PFSK-1 (cell line): ENCODE measurements around the gene UBE2D2.

Experiments
- FOXP2 ChIP-seq: optimal IDR thresholded peaks from 2 replicates; pipeline ENCODE3; 2011; ENCODE audit warnings: borderline replicate concordance, control low read depth, inconsistent platforms; ENCODE audit not compliant: insufficient read depth; ENCODE audit errors: extremely low read length, extremely low read depth
- POLR2AphosphoS5 ChIP-seq: IDR thresholded peaks from 2 replicates; pipeline ENCODE4 v1.6.1; 2012; ENCODE audit warnings: low read depth, mild to moderate bottlenecking, control low read depth, low read length, moderate library complexity
- SIN3A ChIP-seq: IDR thresholded peaks from 2 replicates; pipeline ENCODE4 v1.6.1; 2012; ENCODE audit warnings: mild to moderate bottlenecking, low read length, moderate library complexity, borderline replicate concordance; ENCODE audit not compliant: insufficient read depth
- TAF1 ChIP-seq: IDR thresholded peaks from 2 replicates; pipeline ENCODE4 v1.6.1; 2012; ENCODE audit warnings: low read length, control low read depth, borderline replicate concordance; ENCODE audit not compliant: insufficient read depth
- TF ChIP-seq, protein P1 (sequence below), 2 experiments: IDR thresholded peaks; 2 replicates each; pipeline versions ENCODE4 v1.6.1 to v1.8.0; 2011 to 2012; ENCODE audit warnings: low read depth in 2 of 2, low read length in 2 of 2, control low read depth in 1 of 2, inconsistent platforms in 1 of 2, mild to moderate bottlenecking in 1 of 2, moderate library complexity in 1 of 2; ENCODE audit not compliant: insufficient read depth in 1 of 2

The UBE2D2 gene

DNA sequence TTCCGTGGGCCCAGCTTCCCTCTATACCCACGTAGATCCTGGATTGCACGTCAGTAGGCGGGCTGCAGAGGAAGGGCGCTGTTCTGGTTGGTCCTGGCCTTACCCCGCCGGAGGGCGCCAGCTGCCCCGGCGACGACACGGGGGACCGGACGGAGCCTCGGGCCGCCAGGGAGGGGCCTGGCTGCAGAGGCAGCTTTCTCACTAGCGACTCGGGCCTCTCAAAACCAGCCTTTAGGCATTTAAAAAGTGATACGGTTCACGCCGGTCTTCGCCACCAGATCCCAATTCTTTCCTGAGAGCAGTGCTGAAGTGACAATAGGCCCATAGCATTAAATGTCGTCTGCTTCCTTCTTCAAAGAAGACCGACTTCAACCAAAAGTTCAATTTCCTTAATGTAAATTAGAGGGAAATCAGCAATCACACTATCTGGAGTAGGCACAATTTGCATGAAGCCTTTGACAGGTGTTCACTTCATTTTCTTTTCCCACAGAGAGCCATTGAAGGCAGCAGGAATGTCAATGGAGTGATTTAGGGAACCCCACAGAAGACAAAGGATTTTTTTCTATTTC, 17.6 kb upstream of the UBE2D2 start:
- TF ChIP-seq POLR2AphosphoS5 (no peak), FOXP2 (no peak), TAF1 (no peak), SIN3A (no peak)
- TF ChIP-seq, protein P1, sequence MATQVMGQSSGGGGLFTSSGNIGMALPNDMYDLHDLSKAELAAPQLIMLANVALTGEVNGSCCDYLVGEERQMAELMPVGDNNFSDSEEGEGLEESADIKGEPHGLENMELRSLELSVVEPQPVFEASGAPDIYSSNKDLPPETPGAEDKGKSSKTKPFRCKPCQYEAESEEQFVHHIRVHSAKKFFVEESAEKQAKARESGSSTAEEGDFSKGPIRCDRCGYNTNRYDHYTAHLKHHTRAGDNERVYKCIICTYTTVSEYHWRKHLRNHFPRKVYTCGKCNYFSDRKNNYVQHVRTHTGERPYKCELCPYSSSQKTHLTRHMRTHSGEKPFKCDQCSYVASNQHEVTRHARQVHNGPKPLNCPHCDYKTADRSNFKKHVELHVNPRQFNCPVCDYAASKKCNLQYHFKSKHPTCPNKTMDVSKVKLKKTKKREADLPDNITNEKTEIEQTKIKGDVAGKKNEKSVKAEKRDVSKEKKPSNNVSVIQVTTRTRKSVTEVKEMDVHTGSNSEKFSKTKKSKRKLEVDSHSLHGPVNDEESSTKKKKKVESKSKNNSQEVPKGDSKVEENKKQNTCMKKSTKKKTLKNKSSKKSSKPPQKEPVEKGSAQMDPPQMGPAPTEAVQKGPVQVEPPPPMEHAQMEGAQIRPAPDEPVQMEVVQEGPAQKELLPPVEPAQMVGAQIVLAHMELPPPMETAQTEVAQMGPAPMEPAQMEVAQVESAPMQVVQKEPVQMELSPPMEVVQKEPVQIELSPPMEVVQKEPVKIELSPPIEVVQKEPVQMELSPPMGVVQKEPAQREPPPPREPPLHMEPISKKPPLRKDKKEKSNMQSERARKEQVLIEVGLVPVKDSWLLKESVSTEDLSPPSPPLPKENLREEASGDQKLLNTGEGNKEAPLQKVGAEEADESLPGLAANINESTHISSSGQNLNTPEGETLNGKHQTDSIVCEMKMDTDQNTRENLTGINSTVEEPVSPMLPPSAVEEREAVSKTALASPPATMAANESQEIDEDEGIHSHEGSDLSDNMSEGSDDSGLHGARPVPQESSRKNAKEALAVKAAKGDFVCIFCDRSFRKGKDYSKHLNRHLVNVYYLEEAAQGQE (IDR thresholded peaks at IDR 0.05; ENCODE audit: insufficient read depth in 1 of 2, low read depth in 2 of 2, low read length in 2 of 2) = no peak

DNA sequence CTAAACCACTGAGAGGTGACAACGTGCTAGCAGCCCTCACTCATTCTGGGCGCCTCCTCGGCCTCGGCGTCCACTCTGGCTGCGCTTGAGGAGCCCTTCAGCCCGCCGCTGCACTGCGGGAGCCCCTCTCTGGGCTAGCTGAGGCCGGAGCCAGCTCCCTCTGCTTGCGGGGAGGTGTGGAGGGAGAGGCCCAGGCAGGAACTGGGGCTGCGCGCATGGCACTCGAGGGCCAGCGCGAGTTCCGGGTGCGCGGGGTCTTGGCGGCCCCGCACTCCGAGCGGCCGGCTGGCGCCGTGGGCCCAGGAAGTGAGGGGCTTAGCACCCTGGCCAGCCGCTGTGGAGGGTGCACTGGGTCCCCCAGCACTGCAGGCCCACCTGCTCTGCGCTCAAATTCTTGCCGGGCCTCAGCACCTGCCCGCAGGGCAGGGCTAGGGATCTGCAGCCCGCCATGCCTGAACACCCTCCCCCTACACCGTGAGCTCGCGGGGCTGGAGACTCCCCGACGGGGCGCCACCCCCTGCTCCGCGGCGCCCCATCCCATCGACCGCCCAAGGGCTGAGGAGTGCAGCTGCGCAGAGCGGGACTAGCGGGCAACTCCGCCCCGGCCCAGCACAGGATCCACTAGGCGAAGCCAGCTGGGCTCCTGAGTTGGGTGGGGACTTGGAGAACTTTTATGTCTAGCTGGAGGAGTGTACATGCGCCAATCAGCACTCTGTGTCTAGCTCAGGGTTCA, 11.8 kb upstream of the UBE2D2 start:
- TF ChIP-seq POLR2AphosphoS5 = no peak
- no peak for TF ChIP-seq FOXP2
- no peak for TF ChIP-seq SIN3A
- TF ChIP-seq, protein P1 (IDR thresholded peaks at IDR 0.05; ENCODE audit: insufficient read depth in 1 of 2, low read depth in 2 of 2, low read length in 2 of 2) = no peak
- no peak for TF ChIP-seq TAF1

DNA sequence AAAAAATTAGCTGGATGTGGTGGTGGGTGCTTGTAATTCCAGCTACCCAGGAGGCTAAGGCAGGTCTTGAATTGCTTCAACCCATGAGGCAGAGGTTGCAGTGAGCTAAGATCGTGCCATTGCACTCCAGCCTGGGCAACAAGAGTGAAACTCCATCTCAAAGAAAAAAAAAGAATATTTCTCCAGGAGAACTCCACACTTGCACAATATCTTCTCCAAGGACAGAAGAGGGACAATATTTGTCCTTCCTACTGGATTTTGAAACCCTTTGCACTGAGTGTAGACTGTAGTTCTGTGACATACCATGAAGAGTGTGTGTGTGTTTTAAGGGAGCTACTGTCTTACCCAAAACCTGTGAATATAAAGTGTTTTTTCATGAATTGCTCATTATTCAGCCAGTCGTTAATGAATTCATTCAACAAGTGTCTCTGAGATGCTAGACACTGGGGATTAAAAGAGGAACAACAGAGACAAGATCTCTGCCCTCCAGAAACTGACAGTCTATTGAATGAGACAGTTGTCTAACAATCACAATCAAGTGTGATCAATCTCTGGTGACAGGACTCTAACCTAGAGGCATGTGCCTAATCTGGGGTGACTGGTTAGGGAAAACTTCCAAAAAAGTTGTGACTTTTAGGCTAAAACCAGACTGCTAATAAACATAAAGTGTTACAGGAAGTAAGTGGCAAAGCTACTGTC, 9.8 kb upstream of the UBE2D2 start:
- no peak for TF ChIP-seq FOXP2
- no peak for TF ChIP-seq SIN3A
- no peak for TF ChIP-seq POLR2AphosphoS5
- TF ChIP-seq, protein P1 (IDR thresholded peaks at IDR 0.05; ENCODE audit: insufficient read depth in 1 of 2, low read depth in 2 of 2, low read length in 2 of 2) = no peak
- TF ChIP-seq TAF1 = no peak

DNA sequence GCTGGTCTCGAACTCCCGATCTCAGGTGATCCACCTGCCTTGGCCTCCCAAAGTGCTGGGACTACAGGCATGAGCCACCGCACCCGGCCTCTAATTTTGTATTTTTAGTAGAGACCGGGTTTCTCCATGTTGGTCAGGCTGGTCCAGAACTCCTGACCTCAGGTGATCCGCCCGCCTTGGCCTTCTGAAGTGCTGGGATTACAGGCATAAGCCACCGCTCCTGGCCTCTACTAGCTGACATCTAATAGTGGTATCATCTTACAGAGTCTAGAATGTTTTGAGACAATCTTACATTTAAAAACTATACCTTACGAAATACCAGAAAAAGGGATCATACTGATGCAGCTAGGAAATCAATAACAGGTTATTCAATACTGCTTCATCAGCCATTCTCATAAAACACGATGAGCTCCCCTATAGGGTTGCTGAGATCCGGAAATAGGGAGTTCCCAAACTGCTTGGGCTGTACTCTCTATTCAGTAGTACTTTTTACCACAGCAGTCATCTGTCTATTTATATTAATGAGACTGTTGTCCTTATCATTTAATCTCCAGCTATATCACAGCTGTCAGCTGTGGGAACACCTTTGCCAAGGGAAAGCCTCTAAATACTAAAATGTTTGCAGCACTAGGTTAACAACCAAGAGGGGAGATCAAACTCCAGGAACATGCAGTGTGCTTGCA, 8.1 kb upstream of the UBE2D2 start:
- no peak for TF ChIP-seq FOXP2
- no peak for TF ChIP-seq SIN3A
- TF ChIP-seq, protein P1 (IDR thresholded peaks at IDR 0.05; ENCODE audit: insufficient read depth in 1 of 2, low read depth in 2 of 2, low read length in 2 of 2) = no peak
- no peak for TF ChIP-seq TAF1
- no peak for TF ChIP-seq POLR2AphosphoS5
